ENCODE data around the gene ABCF2. TPM values are rescaled to one million over a fixed set of nuclear protein-coding genes. Genes with fewer than 3 reads are reported as not detected.

Gene ABCF2
- total and polyA plus RNA-seq, 4 donors, result 6.3 to 15.6 (median 10.5) TPM

DNA sequence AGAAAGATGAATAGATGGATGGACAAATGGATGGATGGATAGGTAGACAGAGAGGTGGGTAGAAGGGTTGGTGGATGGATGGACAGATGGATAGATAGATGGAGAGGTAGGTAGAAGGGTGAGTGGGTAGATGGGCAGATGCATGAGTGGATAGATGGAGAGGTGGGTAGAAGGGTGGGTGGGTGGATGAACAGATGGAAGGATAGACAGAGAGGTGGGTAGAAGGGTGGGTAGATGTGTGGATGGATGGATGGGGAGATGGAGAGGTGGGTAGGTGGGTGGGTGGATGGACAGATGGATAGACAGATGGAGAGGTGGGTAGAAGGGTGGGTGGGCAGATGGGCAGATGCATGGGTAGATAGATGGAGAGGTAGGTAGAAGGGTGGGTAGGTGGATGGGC, 29.1 kb downstream of the ABCF2 start:
- H3K4me3 ChIP-seq (ENCODE audit: low read depth in 1 of 3, low read length in 3 of 3), result no peak overlapping the region
- TF ChIP-seq, protein P1, sequence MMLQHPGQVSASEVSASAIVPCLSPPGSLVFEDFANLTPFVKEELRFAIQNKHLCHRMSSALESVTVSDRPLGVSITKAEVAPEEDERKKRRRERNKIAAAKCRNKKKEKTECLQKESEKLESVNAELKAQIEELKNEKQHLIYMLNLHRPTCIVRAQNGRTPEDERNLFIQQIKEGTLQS (IDR thresholded peaks at IDR 0.05), result no peak
- TF ChIP-seq JUND (IDR thresholded peaks at IDR 0.05), result no peak
- no peak overlapping the region for H3K27ac ChIP-seq (ENCODE audit: low read depth in 1 of 2, low read length in 2 of 2)
- no peaks in the 10 kb centered on the region for H3K9me3 ChIP-seq (ENCODE audit: control insufficient read depth in 4 of 4, low read length in 3 of 4)
- H3K27me3 ChIP-seq (ENCODE audit: control insufficient read depth in 4 of 4, insufficient read depth in 4 of 4, low read length in 3 of 4), result peaks cover 0 to 9% (median under 1%) of the 10 kb centered on the region in 4 donors
- H3K36me3 ChIP-seq (ENCODE audit: control insufficient read depth in 4 of 4, insufficient read depth in 3 of 4, low read depth in 1 of 4, low read length in 3 of 4), result no peaks in the 10 kb centered on the region
- H3K9ac ChIP-seq (ENCODE audit: low read depth in 1 of 2, low read length in 2 of 2), result no peak overlapping the region
- no peaks in the 10 kb centered on the region for H3K4me1 ChIP-seq (ENCODE audit: control insufficient read depth in 4 of 4, insufficient read depth in 4 of 4, low read length in 3 of 4)
- DNase-seq (ENCODE audit: low spot score), result no peak

DNA sequence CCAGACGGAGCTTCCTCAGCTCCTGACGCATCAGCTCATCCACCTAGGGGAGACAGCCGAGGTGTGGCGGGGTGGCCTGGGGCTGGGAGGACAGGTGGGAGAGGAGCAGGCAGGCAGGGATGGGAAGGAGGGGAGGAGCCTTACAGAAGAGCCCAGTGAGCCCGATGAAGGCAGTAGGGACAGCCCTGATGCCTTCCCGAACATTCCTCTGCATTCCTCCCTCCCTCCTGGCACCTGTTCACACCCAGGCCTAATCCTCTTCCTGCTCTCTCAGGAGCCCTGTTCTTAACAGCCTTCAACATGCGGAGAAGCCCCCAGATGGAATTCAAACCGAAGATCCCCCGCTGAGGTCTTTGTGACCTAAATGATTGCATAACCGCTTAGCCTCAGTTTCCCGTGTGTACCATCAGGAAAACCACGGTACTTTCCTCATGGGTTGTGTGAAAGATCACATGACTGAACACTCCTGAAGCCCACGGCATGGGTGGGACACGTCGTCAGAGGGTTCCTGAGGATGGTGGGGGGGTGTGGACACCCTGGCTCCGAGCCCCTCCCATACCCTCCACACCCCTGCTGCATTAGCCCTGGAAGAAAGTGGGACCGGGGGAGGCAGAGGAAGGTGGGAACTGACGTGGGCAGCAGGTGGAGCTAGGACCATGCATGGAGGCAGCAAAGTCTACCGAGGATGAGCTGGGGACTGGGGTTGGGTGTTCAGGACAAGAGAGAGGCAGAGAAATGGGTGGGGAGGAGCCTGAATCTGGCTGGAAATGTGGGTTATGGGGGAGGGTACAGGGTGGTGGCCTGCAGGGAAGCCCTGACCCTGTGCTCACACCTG, 31.2 kb downstream of the ABCF2 start:
- Histone ChIP-seq H3K9me3 (ENCODE audit: control insufficient read depth in 4 of 4, low read length in 3 of 4) (no peaks in the 10 kb centered on the region), H3K36me3 (ENCODE audit: control insufficient read depth in 4 of 4, insufficient read depth in 3 of 4, low read depth in 1 of 4, low read length in 3 of 4) (no peaks in the 10 kb centered on the region), H3K27me3 (ENCODE audit: control insufficient read depth in 4 of 4, insufficient read depth in 4 of 4, low read length in 3 of 4) (peaks cover 0 to 9% (median under 1%) of the 10 kb centered on the region in 4 donors), H3K27ac (ENCODE audit: low read depth in 1 of 2, low read length in 2 of 2) (no peak overlapping the region), H3K4me1 (ENCODE audit: control insufficient read depth in 4 of 4, insufficient read depth in 4 of 4, low read length in 3 of 4) (no peaks in the 10 kb centered on the region), H3K4me3 (ENCODE audit: low read depth in 1 of 3, low read length in 3 of 3) (no peak overlapping the region), H3K9ac (ENCODE audit: low read depth in 1 of 2, low read length in 2 of 2) (no peak overlapping the region)
- no peak for DNase-seq (ENCODE audit: low spot score)
- TF ChIP-seq, protein P2, sequence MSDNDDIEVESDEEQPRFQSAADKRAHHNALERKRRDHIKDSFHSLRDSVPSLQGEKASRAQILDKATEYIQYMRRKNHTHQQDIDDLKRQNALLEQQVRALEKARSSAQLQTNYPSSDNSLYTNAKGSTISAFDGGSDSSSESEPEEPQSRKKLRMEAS (IDR thresholded peaks at IDR 0.05), result no peak
- TF ChIP-seq RXRA (IDR thresholded peaks at IDR 0.05), result no peak
- TF ChIP-seq, protein P3, sequence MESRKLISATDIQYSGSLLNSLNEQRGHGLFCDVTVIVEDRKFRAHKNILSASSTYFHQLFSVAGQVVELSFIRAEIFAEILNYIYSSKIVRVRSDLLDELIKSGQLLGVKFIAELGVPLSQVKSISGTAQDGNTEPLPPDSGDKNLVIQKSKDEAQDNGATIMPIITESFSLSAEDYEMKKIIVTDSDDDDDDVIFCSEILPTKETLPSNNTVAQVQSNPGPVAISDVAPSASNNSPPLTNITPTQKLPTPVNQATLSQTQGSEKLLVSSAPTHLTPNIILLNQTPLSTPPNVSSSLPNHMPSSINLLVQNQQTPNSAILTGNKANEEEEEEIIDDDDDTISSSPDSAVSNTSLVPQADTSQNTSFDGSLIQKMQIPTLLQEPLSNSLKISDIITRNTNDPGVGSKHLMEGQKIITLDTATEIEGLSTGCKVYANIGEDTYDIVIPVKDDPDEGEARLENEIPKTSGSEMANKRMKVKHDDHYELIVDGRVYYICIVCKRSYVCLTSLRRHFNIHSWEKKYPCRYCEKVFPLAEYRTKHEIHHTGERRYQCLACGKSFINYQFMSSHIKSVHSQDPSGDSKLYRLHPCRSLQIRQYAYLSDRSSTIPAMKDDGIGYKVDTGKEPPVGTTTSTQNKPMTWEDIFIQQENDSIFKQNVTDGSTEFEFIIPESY (IDR thresholded peaks at IDR 0.05), result no peak
- TF ChIP-seq GABPA (IDR thresholded peaks at IDR 0.05 in 1 of 2, conservative IDR thresholded peaks at IDR 0.05 in 1 of 2), result no peak
- TF ChIP-seq HNF4A (conservative IDR thresholded peaks at IDR 0.05), result no peak
- no peak for TF ChIP-seq FOXA2 (IDR thresholded peaks at IDR 0.05)
- no peak for TF ChIP-seq JUND (IDR thresholded peaks at IDR 0.05)
- TF ChIP-seq RAD21 (IDR thresholded peaks at IDR 0.05), result no peak
- no peak for TF ChIP-seq YY1 (IDR thresholded peaks at IDR 0.05)
- TF ChIP-seq, protein P4, sequence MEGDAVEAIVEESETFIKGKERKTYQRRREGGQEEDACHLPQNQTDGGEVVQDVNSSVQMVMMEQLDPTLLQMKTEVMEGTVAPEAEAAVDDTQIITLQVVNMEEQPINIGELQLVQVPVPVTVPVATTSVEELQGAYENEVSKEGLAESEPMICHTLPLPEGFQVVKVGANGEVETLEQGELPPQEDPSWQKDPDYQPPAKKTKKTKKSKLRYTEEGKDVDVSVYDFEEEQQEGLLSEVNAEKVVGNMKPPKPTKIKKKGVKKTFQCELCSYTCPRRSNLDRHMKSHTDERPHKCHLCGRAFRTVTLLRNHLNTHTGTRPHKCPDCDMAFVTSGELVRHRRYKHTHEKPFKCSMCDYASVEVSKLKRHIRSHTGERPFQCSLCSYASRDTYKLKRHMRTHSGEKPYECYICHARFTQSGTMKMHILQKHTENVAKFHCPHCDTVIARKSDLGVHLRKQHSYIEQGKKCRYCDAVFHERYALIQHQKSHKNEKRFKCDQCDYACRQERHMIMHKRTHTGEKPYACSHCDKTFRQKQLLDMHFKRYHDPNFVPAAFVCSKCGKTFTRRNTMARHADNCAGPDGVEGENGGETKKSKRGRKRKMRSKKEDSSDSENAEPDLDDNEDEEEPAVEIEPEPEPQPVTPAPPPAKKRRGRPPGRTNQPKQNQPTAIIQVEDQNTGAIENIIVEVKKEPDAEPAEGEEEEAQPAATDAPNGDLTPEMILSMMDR (IDR thresholded peaks at IDR 0.05; ENCODE audit: low read depth, low read length, missing input control), result no peak
- TF ChIP-seq, protein P5, sequence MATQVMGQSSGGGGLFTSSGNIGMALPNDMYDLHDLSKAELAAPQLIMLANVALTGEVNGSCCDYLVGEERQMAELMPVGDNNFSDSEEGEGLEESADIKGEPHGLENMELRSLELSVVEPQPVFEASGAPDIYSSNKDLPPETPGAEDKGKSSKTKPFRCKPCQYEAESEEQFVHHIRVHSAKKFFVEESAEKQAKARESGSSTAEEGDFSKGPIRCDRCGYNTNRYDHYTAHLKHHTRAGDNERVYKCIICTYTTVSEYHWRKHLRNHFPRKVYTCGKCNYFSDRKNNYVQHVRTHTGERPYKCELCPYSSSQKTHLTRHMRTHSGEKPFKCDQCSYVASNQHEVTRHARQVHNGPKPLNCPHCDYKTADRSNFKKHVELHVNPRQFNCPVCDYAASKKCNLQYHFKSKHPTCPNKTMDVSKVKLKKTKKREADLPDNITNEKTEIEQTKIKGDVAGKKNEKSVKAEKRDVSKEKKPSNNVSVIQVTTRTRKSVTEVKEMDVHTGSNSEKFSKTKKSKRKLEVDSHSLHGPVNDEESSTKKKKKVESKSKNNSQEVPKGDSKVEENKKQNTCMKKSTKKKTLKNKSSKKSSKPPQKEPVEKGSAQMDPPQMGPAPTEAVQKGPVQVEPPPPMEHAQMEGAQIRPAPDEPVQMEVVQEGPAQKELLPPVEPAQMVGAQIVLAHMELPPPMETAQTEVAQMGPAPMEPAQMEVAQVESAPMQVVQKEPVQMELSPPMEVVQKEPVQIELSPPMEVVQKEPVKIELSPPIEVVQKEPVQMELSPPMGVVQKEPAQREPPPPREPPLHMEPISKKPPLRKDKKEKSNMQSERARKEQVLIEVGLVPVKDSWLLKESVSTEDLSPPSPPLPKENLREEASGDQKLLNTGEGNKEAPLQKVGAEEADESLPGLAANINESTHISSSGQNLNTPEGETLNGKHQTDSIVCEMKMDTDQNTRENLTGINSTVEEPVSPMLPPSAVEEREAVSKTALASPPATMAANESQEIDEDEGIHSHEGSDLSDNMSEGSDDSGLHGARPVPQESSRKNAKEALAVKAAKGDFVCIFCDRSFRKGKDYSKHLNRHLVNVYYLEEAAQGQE (IDR thresholded peaks at IDR 0.05), result no peak
- TF ChIP-seq EGR1 (IDR thresholded peaks at IDR 0.05; ENCODE audit: low read depth in 2 of 2), result no peak
- TF ChIP-seq, protein P1 (IDR thresholded peaks at IDR 0.05), result no peak
- no peak for TF ChIP-seq NR2F2 (IDR thresholded peaks at IDR 0.05)
- no peak for TF ChIP-seq HNF4G (IDR thresholded peaks at IDR 0.05)
- 48% methylated on average over 19 of the region's 19 CpGs for WGBS
